HG02571 (cell line): Measurements from ENCODE around the gene PMVK.

Experiments
- ATAC-seq: cut with Tn5 transposase; IDR thresholded peaks from one replicate; pipeline ENCODE4 v1.9.1; 2021; ENCODE audit warnings: mild to moderate bottlenecking, moderate library complexity; ENCODE audit not compliant: unreplicated experiment

The PMVK gene

GRCh38 chr1:154951901-154952657 is 15.6 kb upstream of the PMVK start:
- ATAC-seq = no peak

DNA sequence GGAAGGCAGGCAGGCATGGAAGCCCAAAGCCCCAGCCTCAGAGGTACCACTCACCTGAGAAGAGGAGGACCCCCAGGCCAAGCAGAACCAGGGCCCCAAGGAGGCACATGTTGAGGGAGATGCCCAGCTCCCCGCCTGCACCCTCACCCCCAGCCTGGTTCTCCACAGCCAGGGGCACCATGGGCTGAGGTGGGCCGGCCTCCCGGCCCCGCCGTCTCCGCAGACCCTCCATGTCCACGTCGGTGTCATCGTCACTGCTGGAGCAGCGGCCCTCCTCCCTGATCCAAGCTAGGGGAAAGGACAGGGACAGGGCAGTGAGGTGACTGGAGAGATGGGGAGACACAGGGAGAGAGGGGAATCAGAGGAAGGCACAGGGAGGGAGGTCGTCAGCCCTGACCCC is 11.6 kb upstream of the PMVK start:
- ATAC-seq = no peak

- no peak for ATAC-seq
Measured at GRCh38 chr1:154945962-154946850, 9.7 kb upstream of the PMVK start.

GRCh38 chr1:154945160-154945961 is 8.8 kb upstream of the PMVK start:
- no peak for ATAC-seq

DNA sequence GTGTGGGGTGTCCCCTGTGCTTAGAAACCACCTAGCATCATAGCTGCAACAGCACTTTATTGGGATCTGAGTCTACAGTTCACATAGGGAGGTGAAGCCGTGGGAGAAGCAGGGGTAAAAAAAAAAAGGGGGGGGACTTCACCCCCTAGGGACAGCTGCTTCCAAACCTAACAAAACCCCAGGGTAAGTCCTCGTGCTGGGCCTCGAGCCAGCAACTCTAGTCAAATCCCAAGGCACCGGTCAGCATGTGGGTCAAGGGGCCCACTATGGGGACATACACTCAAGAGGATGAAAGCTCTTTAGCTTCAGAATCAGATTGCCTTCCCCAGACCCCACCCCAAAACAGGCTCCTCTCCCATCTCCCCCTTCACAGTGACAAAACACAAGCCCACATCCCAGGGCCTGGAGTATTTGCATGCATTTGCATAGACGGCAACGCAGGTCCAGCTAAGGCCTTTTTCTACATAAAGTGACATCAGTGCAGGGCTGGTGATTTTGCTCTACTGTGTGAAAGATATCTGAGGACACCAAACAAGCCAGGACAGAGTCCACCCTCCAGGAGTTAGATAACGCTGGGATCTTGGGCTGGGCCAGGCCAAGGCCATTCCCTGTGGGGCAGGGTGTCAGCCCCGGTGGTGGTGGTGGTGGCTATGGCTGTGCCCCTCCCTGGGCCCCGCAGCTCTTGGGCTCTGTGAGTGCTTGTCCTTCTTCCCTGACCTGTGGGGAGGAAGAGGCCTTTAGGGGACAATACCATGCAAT is 8.1 kb upstream of the PMVK start:
- no peak for ATAC-seq

- ATAC-seq = no peak
Measured at GRCh38 chr1:154943649-154944400, 7.3 kb upstream of the PMVK start.

GRCh38 chr1:154941333-154942013 is 5.0 kb upstream of the PMVK start:
- no peak for ATAC-seq

DNA sequence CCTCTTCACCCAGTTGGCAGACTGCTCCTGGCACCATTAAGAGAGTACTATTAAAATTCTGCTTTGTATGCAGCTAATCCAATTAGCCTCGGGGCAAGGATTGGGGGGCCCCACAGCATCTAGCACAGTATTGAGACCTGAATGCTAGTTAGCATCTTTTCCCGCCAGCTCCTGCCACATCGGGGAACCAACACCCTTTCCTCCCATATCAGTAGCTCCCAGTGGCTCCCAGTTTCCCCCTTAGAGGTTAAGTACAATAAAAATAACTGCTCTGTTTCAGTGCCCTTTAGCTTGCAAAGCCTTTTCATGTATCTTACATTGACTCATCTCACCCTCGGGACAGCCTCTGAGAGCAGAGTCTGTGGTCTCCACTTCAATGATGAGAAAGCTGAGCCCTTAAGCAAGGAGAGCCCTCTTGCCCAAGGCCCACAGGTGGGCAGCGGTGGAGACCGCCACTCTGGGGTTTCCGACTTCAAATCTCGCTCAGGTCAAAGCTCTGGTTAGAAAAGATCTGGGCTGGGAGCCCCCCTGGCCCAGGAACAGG is 4.2 kb upstream of the PMVK start:
- ATAC-seq = no peak

- ATAC-seq = no peak
Measured at GRCh38 chr1:154940213-154940560, 3.7 kb upstream of the PMVK start.

DNA sequence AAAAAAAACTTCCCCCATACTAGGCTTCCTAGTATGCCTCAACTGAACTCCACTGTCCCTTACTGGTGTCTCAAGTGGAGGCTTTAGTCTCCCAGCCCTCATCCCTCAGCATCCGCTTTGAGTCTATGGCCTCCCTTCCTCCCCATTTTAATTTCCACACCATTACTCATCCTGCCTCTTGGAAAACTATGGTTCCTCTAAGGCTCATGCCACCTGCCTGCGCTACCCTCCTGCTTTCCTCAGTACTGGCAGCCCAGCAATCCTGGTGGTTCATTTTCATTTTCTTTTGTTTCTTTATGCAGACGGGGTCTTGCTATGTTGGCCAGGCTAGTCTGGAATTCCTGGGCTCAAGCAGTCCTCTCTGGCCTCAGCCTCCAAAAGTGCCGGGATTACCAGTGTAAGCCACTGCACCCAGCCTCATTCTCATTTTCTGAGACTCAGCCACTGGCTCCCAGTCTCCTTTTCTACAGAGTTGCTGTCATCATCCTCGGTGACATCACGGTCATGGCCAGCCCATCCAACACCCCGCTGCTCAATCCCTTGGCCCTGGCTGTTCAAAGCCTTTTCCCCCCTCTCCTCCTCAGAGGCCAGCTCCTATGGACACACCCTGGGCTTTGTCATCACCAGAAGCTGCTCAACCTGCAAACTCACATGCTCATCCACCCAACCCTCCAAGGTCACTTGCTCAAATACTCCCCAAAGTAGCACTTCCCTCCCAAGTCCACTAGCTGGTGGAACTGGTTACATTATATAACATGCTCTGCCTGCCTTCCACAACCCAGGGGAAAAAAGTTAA is 2.3 kb upstream of the PMVK start:
- ATAC-seq = no peak

- ATAC-seq = no peak
Measured at GRCh38 chr1:154937988-154938386, 1.5 kb upstream of the PMVK start.

DNA sequence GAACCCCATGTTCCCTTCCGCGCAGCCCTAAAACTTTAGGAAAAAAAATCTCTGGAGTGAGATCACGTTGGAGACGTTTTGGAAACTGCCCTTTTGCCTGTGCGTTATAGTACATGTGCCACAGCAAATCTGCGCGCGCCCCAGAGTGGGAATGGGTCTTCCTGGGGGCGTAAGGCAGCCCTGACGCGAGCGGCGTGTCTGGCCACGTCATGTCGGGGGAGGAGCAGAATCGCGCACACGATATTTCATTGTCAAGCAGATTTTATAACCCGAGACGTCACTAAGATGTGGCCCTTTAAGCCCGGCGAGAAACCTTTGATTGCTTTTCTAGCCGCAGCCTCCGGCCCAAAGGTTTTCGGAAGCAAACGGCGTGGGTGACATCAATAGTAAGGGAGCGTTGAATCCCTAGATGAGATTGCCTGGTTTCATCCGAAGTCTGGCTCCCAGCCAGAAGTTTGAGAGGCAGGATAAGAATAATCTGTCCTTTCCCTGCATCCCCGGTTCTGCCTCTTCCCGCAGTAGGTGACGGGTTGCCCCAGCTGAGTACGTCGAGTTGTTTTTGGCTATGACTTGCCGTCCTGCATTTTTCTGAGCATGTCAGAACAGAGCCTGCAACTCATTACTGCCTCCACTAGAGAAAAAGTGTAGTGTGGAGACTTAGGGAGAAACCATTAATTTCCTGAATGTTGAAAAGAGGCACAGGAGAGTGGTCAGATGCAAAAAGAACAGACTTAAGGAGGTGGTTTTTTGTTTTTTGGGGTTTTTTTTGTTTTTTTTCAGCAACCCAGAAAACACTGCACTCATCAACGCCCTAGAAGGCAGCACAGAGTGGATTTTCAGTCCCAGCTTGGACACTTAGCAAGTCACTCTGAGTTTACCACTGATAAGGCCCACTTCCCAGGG is 817 bp upstream of the PMVK start:
- peak; percentile 48 for ATAC-seq

DNA sequence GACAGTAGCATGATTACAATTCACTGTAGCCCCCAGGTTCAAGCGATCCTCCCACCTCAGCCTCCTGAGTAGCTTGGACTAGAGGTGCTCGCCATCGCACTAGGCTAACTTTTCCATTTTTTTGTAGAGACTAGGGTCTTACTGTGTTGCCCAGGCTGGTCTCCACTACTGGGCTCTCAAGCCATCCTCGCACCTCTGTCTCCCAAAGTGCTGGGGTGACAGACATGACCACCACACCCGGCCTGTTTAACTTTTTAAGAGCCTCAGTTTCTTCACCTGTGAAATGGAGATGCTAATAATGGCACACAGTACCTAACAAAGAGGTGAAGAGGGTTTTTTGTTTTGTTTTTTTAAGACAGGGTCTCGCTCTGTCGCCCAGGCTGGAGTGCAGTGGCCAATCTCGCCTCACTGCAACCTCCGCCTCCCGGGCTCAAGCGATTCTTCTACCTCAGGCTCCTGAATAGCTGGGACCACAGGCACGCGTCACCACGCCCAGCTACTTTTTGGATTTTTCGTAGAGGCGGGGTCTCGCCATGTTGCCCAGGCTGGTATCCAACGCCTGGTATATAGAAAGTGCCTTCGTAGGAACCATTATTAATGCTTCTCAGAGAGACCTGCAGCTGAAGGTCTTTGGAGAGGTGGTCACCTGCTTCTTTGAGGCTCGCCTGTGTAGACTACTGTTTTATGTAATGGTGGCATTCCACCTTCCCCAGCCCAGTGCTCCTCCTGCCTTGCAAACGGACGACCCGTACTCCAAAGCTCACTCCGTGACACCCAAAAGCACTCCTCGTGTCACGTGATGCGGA is 567 bp downstream of the PMVK start:
- ATAC-seq = no peak

DNA sequence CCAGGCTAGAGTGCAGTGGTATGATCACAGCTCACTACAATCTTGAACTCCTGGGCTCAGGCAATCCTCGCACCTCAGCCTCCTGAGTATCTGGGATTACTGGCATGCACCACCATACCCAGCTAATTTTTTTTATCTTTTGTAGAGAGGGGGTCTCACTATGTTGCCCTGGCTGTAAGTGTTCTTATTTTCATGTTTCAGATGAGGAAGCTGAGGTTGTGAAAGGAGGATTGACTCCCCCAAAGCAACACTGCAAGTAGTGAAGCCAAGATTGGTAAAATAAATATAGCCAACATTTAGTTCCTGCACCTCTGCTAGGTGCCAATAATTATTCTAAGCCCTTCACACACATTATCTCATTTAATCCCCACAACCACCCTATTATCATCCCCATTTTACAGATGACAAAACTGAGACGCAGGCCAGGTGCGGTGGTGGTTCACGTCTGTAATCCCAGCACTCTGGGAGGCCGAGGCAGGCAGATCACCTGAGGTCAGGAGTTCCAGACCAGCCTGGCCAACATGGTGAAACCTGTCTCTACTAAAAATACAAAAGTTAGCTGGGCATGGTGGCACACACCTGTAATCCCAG is 2.1 kb downstream of the PMVK start:
- no peak for ATAC-seq

DNA sequence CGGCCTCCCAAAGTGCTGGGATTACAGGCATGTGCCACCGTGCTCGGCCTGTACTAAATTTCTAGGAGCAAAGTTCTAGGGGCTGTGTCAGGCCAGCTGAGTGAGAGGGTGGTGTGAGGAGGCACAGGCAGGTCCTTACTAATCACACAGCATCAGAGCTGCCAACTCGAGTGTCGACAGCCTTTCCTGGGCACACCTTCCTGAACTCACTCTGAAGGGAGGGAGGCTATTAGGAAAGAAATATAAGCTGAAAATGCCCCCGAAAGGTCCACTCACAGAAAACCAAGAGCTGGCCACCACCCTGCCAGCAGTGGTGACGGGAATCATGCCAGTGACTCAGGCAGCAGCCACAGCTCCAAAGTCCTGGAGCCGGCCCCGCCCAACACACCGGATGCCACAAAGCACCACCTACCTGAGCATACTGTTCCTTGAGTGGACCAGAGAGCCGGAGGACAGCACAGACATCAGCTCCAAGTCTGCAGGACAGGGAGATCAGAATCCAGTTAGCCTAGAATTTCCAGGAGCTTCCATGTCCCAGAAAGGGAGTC is 4.5 kb downstream of the PMVK start:
- ATAC-seq = no peak

GRCh38 chr1:154926201-154926600 is 10.3 kb downstream of the PMVK start:
- no peak for ATAC-seq
